ENCODE data around the gene EIF3L.

Gene EIF3L

GRCh38 chr22:37860796-37861421, 11.7 kb downstream of the EIF3L start:
- TF ChIP-seq CTCF (IDR thresholded peaks at IDR 0.05; ENCODE audit: low read length, missing control alignments): no peak
- no peak overlapping the region for H3K4me3 ChIP-seq (replicated peaks; ENCODE audit: low read depth, low read length)
- DNase-seq (ENCODE audit: low read depth): peak; percentile 13

- no peak for DNase-seq (ENCODE audit: low read depth)
- no peak overlapping the region for H3K4me3 ChIP-seq (replicated peaks; ENCODE audit: low read depth, low read length)
- TF ChIP-seq CTCF (IDR thresholded peaks at IDR 0.05; ENCODE audit: low read length, missing control alignments): no peak
Measured at GRCh38 chr22:37862570-37863325, 13.5 kb downstream of the EIF3L start.

- H3K4me3 ChIP-seq (replicated peaks; ENCODE audit: low read depth, low read length): no peak overlapping the region
- no peak for DNase-seq (ENCODE audit: low read depth)
- no peak for TF ChIP-seq CTCF (IDR thresholded peaks at IDR 0.05; ENCODE audit: low read length, missing control alignments)
Measured at GRCh38 chr22:37865510-37865909, 16.3 kb downstream of the EIF3L start.

GRCh38 chr22:37870273-37870672, 21.1 kb downstream of the EIF3L start:
- DNase-seq (ENCODE audit: low read depth): no peak
- TF ChIP-seq CTCF (IDR thresholded peaks at IDR 0.05; ENCODE audit: low read length, missing control alignments): no peak

GRCh38 chr22:37880668-37881440, 31.6 kb downstream of the EIF3L start:
- no peak for TF ChIP-seq CTCF (IDR thresholded peaks at IDR 0.05; ENCODE audit: low read length, missing control alignments)
- H3K4me3 ChIP-seq (replicated peaks; ENCODE audit: low read depth, low read length): no peak overlapping the region
- peak; percentile 72 for DNase-seq (ENCODE audit: low read depth)

More at GRCh38 chr22:37870273-37870672, 21.1 kb downstream of the EIF3L start:
- H3K4me3 ChIP-seq (replicated peaks; ENCODE audit: low read depth, low read length): no peak overlapping the region

GRCh38 chr22:37884420-37884819, 35.2 kb downstream of the EIF3L start:
- H3K4me3 ChIP-seq (replicated peaks; ENCODE audit: low read depth, low read length): no peak overlapping the region
- TF ChIP-seq CTCF (IDR thresholded peaks at IDR 0.05; ENCODE audit: low read length, missing control alignments): no peak
- DNase-seq (ENCODE audit: low read depth): no peak
